DOHH2 (cell line): Measurements from ENCODE around the gene AMPD1.

Source experiments
- H3F3A ChIP-seq: fragments of 200-600 bp; sonication (generic), shearing (Covaris generic); 2 replicates; pipeline ENCODE4 v1.6.0; 2016; ENCODE audit warnings: antibody characterized with exemption, mild to moderate bottlenecking; ENCODE audit not compliant: control insufficient read depth, insufficient read depth
- H3K27ac ChIP-seq: fragments of 200-600 bp; sonication (generic); 2 replicates; pipeline ENCODE4 v1.5.1; 2014; ENCODE audit warnings: low read depth, mild to moderate bottlenecking, low read length, moderate library complexity
- H3K27me3 ChIP-seq: fragments of 200-600 bp; sonication (generic); 2 replicates; pipeline ENCODE4 v1.6.1; 2014; ENCODE audit warnings: mild to moderate bottlenecking, low read length, mixed read lengths; ENCODE audit not compliant: control insufficient read depth
- H3K36me3 ChIP-seq: fragments of 200-600 bp; sonication (generic); 2 replicates; pipeline ENCODE4 v1.6.1; 2014; ENCODE audit warnings: mild to moderate bottlenecking, low read length, moderate library complexity, mixed read lengths; ENCODE audit not compliant: control insufficient read depth
- H3K4me1 ChIP-seq: fragments of 200-600 bp; sonication (generic); 2 replicates; pipeline ENCODE4 v1.6.1; 2014; ENCODE audit warnings: mild to moderate bottlenecking, low read length, mixed read lengths; ENCODE audit not compliant: control insufficient read depth
- H3K4me2 ChIP-seq: fragments of 200-600 bp; sonication (generic); 2 replicates; pipeline ENCODE4 v1.6.0; 2014; ENCODE audit warnings: mild to moderate bottlenecking, low read length, moderate library complexity
- H3K4me3 ChIP-seq: fragments of 200-600 bp; sonication (generic); 2 replicates; pipeline ENCODE4 v1.5.1; 2014; ENCODE audit warnings: mild to moderate bottlenecking, low read length, mixed read lengths
- H3K79me2 ChIP-seq: fragments of 200-600 bp; sonication (generic); 2 replicates; pipeline ENCODE4 v1.6.1; 2014; ENCODE audit warnings: mild to moderate bottlenecking, low read length, mixed read lengths; ENCODE audit not compliant: control insufficient read depth
- H3K9me2 ChIP-seq: fragments of 200-600 bp; sonication (generic); replicated peaks from 2 replicates; pipeline ENCODE4 v1.6.1; 2014; ENCODE audit warnings: mild to moderate bottlenecking, low read length, mixed read lengths; ENCODE audit not compliant: control insufficient read depth
- H3K9me3 ChIP-seq: fragments of 200-600 bp; sonication (generic); 2 replicates; pipeline ENCODE4 v1.6.1; 2014; ENCODE audit warnings: antibody characterized with exemption, low read length, mixed read lengths; ENCODE audit not compliant: control insufficient read depth, insufficient read depth
- H4K20me1 ChIP-seq: fragments of 200-600 bp; sonication (generic); 2 replicates; pipeline ENCODE4 v1.6.0; 2014; ENCODE audit warnings: low read depth, mild to moderate bottlenecking, antibody characterized with exemption, low read length, moderate library complexity; ENCODE audit not compliant: control insufficient read depth, insufficient read depth
- CTCF ChIP-seq: fragments of 200-600 bp; sonication (generic); IDR thresholded peaks from one replicate; pipeline ENCODE4 v1.5.1; 2014; ENCODE audit warnings: antibody characterized with exemption, mild to moderate bottlenecking, low read depth, low read length; ENCODE audit not compliant: poor library complexity, severe bottlenecking
- EZH2phosphoT487 ChIP-seq: fragments of 200-600 bp; sonication (generic); IDR thresholded peaks from 2 replicates; pipeline ENCODE4 v1.6.1; 2017; ENCODE audit warnings: borderline replicate concordance, mild to moderate bottlenecking, antibody characterized with exemption, low read length, moderate library complexity, mixed read lengths

The AMPD1 gene

GRCh38 chr1:114638910-114639309 is 56.4 kb downstream of the AMPD1 start:
- Histone ChIP-seq H3K36me3 (no peaks in the 10 kb centered on the region), H3K4me3 (no peak overlapping the region), H3K4me2 (no peak overlapping the region), H3K9me3 (no peaks in the 10 kb centered on the region), H3K4me1 (no peaks in the 10 kb centered on the region), H3K79me2 (no peaks in the 10 kb centered on the region), H3K27me3 (peaks cover 2% of the 10 kb centered on the region; the same call in 1 of the 2 replicates), H3K9me2 (no peaks in the 10 kb centered on the region), H4K20me1 (no peaks in the 10 kb centered on the region), H3K27ac (no peak overlapping the region), H3F3A (no peaks in the 10 kb centered on the region)
- TF ChIP-seq EZH2phosphoT487 (no peak), CTCF (no peak)

GRCh38 chr1:114632427-114632826 is 62.9 kb downstream of the AMPD1 start:
- H3K36me3 ChIP-seq: no peaks in the 10 kb centered on the region
- no peaks in the 10 kb centered on the region for H3K9me2 ChIP-seq
- H3F3A ChIP-seq: no peaks in the 10 kb centered on the region
- H3K4me3 ChIP-seq: no peak overlapping the region
- H3K4me2 ChIP-seq: no peak overlapping the region
- no peak for TF ChIP-seq EZH2phosphoT487
- TF ChIP-seq CTCF: no peak
- no peaks in the 10 kb centered on the region for H3K9me3 ChIP-seq
- H3K79me2 ChIP-seq: no peaks in the 10 kb centered on the region
- H3K27ac ChIP-seq: no peak overlapping the region
- H3K27me3 ChIP-seq: no peaks in the 10 kb centered on the region
- no peaks in the 10 kb centered on the region for H3K4me1 ChIP-seq
- H4K20me1 ChIP-seq: no peaks in the 10 kb centered on the region

GRCh38 chr1:114627107-114627506 is 68.2 kb downstream of the AMPD1 start:
- Histone ChIP-seq H4K20me1 (no peaks in the 10 kb centered on the region), H3K9me2 (no peaks in the 10 kb centered on the region), H3K4me2 (no peak overlapping the region), H3K4me3 (no peak overlapping the region), H3K4me1 (no peaks in the 10 kb centered on the region), H3K27me3 (peaks cover 3% of the 10 kb centered on the region; the same call in 1 of the 2 replicates), H3K27ac (no peak overlapping the region), H3K9me3 (no peaks in the 10 kb centered on the region), H3F3A (no peaks in the 10 kb centered on the region), H3K36me3 (no peaks in the 10 kb centered on the region), H3K79me2 (no peaks in the 10 kb centered on the region)
- TF ChIP-seq EZH2phosphoT487 (no peak), CTCF (no peak)

- H3F3A ChIP-seq: no peaks in the 10 kb centered on the region
- H4K20me1 ChIP-seq: no peaks in the 10 kb centered on the region
- H3K4me2 ChIP-seq: no peak overlapping the region
- H3K4me3 ChIP-seq: no peak overlapping the region
- no peaks in the 10 kb centered on the region for H3K79me2 ChIP-seq
- H3K9me3 ChIP-seq: no peaks in the 10 kb centered on the region
- H3K4me1 ChIP-seq: no peaks in the 10 kb centered on the region
- TF ChIP-seq CTCF: no peak
- TF ChIP-seq EZH2phosphoT487: no peak
- peaks cover 10% of the 10 kb centered on the region for H3K27me3 ChIP-seq
- H3K27ac ChIP-seq: no peak overlapping the region
- H3K9me2 ChIP-seq: no peaks in the 10 kb centered on the region
- no peaks in the 10 kb centered on the region for H3K36me3 ChIP-seq
Measured at GRCh38 chr1:114623364-114623763, 72.0 kb downstream of the AMPD1 start.
